GM18870 (cell line): ENCODE measurements around the gene CAPZB.

ENCODE experiments used
- ATAC-seq: cut with Tn5 transposase; IDR thresholded peaks from one replicate; pipeline ENCODE4 v1.9.1; 2021; ENCODE audit warnings: moderate library complexity; ENCODE audit not compliant: unreplicated experiment

The CAPZB gene

GRCh38 chr1:19354531-19354981, 130.8 kb downstream of the CAPZB start:
- ATAC-seq: no peak

DNA sequence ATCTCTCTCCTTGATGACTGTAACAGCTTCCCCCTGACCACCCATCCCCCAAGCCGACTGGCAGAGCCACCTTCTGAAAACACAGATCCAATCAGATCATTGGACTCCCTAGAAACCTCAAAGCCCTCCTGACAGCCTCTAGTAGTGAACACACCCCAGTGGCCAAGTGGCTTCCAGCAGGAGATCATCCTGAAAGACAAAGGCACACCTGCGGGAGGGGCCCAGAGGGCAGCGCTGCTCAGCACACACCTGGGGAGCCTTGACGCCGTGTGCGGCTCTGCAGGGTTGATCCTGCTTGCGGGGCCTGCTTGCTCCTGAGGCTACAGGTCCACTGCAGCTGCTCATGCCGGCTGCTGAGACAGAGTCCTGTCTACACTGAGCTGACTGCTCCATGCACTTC, 131.7 kb downstream of the CAPZB start:
- ATAC-seq: no peak

- no peak for ATAC-seq
Measured at GRCh38 chr1:19352839-19353238, 132.5 kb downstream of the CAPZB start.

DNA sequence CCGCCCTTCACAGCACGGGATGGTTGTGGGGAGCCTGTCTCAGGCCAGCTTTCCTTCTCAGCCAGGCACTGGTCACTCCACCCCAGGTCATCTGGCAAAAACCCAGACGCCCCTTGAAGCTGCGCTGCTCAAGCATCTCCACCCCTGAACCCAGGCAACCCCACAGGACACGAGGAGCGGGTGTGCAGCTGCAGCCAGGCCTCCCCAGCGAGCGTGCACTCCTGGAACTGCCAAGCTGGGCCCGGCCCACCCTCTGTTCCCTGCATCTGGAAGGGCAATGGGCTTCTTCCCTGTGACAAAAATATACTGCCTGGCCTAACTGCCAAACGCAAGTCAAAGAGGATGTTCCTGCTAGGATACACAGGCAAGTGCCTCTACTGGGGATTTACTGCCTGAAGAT, 133.5 kb downstream of the CAPZB start:
- ATAC-seq: no peak

DNA sequence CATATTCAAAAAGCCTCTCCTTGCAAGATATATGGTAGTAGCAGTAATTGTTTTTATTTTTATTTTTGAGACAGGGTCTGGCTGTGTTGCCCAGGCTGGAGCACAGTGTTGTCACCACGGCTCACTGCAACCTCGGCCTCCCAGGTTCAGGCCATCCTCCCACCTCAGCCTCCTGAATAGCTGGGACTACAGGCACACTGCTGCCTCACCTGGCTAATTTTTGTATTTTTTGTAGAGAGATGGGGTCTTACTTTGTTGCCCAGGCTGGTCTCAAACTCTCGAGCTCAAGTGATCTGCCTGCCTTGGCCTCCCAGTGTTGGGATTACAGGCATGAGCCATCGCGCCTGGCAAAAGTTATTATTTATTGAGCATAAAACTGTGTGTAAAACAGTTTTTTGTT, 134.8 kb downstream of the CAPZB start:
- ATAC-seq: no peak

DNA sequence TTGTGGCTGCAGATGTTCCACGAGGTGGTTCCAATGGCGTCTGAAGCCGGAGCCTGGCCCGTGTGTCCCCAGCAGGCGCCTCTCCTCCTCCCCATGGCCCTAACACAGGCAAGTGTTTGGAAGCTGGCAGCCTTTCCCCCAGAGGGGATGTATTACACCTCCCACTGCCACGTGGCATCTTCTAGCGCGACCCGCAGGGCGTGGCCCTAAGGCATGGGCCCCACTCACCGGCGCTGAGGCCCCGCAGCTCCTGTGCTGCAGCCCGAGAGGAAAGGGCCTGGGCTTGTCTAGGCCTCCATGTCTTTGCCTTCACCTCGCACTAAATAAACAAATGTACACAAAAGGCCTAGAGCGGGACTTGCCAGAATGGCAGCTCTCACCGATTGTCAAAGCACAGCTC, 135.3 kb downstream of the CAPZB start:
- no peak for ATAC-seq

DNA sequence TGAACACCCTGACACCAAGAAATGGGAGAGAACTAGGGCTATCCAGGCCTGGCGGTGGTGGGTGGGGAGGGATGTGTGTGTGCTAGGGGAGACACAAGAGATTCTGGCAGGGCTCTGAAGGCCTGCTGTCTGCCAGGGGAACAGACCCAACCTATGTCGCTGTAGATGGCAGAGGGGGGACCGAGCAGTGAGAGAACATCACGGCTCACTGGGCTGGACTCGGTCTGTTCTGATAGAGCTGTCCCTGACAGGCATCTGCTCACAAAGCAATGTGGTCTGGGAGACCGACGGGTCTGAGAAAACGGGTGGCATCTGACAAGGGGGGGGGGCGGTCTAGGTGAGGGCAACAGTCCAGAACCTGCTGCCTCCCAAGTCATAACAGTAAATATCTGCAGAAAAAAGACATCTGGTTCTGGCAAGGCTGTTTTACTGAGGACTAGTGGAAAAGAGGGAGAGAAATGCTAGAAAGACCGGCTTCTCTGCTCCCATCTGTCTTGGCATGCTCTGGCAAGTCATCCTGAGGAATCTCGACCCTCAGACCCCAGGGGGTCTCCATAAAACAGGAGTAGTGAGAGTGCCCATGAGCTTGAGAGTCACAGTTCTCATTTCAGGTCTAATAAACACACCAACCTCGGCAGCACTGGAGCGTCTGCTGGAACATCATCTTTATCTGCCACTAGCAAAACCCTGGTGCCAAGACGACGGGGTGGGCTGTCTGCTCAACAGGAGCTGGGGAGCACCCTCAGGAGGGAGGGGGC, 136.7 kb downstream of the CAPZB start:
- no peak for ATAC-seq

DNA sequence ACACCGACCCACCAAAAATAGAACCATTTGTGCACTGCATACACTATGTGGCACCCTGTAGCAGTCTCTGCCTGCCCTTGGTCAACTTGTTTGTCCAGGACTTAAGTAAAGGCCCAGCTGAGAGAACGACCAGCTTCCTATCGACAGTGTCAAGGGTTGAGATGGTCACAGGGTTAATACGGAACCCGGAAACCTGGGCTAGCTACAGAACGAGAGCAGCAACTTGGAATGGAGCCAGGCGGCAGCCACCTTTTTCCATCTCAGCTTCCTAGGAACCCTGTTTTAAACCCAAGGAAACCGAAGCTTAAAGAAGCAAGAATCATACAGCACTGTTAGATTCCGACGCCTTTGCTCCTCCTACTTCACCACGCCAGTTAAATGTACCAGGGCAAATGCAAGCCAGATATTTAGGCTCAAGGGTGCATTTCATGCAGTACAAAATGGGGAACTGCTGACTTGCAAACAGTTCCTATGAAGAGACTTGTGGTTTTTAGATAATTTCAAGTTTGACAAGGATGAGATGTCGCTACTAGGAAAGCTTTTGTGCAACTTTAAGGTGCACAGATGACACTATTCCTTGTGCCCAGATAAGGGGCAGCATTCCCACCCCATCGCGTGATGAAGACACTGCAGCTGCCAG, 137.7 kb downstream of the CAPZB start:
- no peak for ATAC-seq

GRCh38 chr1:19346026-19346425, 139.3 kb downstream of the CAPZB start:
- ATAC-seq: no peak

GRCh38 chr1:19345391-19345790, 139.9 kb downstream of the CAPZB start:
- ATAC-seq: no peak

DNA sequence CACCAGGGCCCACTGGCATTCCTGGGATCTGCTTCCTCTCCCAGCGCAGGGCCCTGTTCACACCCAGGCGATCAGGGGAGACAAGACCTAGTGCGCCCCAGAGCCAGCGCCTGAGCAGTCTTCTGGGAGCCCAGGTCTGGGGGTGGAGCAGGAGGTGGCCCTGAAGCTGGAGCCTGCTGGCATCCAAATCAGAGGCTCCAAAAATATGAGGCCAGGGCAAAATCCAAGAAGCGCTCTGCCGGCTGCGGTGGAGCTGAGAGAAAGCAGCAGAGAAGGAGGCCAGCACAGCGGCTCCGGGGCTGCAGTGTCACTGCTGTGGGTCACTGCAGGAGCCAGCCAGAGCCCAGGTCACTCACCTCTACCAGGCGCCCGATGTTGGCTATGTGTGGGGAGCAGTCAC, 140.5 kb downstream of the CAPZB start:
- ATAC-seq: no peak

GRCh38 chr1:19344372-19344810, 140.9 kb downstream of the CAPZB start:
- ATAC-seq: no peak

- no peak for ATAC-seq
Measured at GRCh38 chr1:19343617-19344350, 141.6 kb downstream of the CAPZB start.

GRCh38 chr1:19342894-19343616, 142.3 kb downstream of the CAPZB start:
- no peak for ATAC-seq

DNA sequence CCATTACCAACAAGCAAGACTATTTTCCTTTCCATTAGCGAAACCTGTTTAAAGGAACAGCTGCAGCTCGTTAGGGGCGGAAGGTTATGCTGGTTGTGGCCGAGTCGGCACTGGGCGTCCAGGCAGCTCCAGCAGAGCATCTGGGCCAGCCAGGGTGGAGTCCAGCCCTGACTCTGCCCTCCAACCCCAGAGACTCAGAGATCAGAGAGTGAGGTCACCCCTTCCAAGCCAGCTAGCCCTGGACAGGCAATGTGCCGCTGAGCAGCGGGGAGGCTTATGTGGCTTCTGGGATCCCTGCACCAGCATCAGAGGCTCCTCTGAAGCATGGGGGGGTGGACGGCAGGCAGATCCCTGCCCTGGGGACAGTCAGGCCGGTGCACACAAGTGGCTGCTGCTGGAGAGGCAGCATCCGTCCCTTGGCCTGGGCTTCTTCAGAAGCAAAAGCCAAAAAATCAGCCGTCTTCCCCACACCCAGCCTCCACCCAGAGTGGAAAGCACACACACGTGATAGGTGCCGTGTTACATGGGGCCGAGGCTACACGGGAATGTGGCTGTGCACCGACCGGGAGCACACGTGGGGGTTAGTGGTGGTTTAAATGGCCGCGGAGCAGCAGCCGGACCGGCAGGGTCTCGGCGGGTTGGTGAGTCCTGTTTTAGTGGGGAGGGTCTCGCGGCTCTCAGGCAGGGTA, 143.1 kb downstream of the CAPZB start:
- ATAC-seq: no peak

DNA sequence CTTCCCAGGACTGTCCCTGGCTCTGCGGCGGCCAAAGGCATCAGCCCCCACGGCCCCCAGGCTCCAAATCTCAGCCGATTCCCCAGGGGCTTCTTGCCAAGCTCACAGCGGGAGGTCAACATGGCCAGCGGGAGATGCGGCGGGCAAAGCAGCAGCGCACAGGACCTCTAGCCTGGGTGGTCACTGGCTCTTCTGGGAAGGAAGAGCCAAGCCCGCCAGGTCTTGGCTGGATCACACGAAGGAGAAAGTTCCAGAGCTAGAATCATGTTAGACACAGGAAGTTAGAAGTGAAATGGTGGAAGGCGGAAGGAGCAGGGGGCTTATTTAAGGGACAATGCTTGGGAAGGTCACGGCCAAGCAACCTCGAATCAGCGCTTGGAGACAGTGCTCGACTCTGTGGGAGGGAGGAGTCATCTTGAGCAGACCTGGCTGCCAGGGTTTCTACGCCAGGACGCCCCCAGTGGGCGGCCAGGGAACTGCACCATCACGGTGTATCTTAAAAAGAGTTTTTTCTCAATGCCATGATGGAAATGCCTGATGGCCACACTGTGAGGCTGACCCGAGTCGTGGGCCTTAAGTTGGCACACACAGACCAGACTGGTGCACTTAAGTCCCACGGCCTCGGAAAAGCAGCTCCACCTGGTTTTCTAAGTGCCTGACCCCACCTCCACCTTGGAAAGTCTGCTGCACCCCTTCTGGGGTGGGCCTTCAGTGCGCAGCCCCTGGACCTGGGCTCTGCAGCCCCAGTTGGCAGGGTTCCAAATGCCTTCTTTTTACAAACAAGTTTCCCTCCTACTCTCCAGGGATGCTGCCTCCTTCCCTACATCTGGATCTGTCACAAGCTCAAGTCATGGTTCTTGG, 143.9 kb downstream of the CAPZB start:
- ATAC-seq: no peak

DNA sequence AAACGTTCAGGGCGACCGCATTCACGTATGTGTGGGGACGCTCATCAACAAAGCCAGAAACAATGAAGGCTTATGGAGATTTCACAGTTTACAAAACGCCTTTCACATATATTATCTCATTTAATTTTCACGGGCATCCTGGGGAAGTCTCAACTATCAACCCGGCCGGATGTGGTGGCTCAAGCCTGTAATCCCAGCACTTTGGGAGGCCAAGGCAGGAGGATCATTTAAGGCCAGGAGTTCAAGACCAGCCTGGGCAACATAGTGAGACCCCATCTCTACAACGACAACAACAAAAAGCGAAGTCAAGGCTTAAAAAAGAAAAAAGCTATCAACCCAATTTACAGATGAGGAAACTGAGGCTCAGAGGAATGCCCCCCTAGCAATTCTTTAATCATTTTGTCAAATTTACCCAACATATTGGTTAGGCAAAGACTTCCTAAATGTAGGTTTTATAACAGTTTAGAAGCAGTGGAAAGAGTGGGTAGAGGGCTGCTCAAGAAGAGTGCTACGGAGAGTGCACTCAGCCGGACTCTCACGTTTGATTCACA, 144.9 kb downstream of the CAPZB start:
- no peak for ATAC-seq

DNA sequence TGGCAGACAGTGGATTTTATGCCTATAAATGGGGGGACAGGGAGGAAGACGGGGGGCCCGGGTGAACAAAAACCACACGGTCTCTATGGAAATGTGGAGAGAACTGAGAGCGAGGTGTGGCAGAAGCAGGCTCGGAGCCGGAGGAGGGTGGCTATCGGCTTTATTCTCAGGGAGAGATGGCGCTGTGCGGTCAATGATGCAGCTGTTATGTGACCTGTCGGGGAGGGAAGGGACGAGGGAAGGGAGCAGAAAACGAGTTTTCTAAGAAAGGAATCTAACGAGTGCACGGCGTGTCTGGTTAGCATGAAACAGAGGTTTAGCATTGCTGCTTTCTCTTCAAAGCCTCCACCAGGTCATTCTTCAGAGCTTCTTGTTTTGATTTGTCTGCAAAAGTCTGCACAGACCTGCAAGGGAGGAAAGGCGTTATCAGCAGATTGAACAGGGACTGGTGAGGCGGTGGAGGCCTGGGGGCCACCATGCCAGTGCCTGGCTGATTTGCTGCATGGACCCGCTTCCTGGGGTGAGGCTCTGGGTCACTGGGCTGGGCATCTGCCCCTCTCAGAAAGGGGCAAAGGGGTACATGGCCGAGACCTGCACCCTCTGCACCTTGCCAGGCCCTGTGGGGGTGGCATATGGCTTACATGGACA, 146.0 kb downstream of the CAPZB start:
- ATAC-seq: no peak

DNA sequence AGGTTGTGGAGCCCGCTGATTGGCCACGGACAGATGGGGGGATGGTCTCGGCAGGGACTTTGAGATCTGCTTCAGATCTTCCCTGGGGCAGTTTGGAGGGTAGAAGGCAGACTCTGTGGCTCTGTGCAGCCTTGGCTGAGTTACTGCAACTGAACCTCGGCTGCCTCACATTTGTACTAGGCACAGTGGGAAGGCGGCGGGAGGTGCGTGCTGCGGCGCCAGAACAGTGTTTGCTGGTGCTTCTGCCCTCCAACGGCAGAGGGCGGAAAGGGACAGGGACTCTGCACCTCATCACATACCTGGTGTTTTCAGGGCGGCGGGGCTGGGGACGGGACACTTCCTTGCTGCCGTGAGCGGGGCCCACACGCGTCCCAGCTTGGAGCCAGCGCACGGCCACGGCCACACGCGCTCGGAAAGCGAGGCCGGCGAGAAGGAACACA, 147.0 kb downstream of the CAPZB start:
- no peak for ATAC-seq
